GM18907 (cell line): ENCODE data around the gene MICAL2.

Source experiments
- ATAC-seq: cut with Tn5 transposase; IDR thresholded peaks from one replicate; pipeline ENCODE4 v1.9.1; 2021; ENCODE audit warnings: mild to moderate bottlenecking, moderate library complexity; ENCODE audit not compliant: unreplicated experiment

MICAL2 gene

GRCh38 chr11:12240677-12241076 lies 130.3 kb downstream of the MICAL2 start:
- no peak for ATAC-seq

GRCh38 chr11:12241401-12241800 lies 131.0 kb downstream of the MICAL2 start:
- no peak for ATAC-seq

GRCh38 chr11:12241971-12242672 lies 131.7 kb downstream of the MICAL2 start:
- no peak for ATAC-seq

GRCh38 chr11:12242966-12243365 lies 132.6 kb downstream of the MICAL2 start:
- ATAC-seq = no peak

- no peak for ATAC-seq
These were observed 133.1 kb downstream of the MICAL2 start for GRCh38 chr11:12243486-12243885.

- no peak for ATAC-seq
These were observed 133.6 kb downstream of the MICAL2 start for GRCh38 chr11:12243911-12244550.

- no peak for ATAC-seq
These were observed 134.7 kb downstream of the MICAL2 start for GRCh38 chr11:12245091-12245490.

- ATAC-seq = no peak
These were observed 135.2 kb downstream of the MICAL2 start for GRCh38 chr11:12245549-12246016.

GRCh38 chr11:12246147-12246546 lies 135.8 kb downstream of the MICAL2 start:
- ATAC-seq = no peak

GRCh38 chr11:12246989-12247388 lies 136.6 kb downstream of the MICAL2 start:
- no peak for ATAC-seq

GRCh38 chr11:12247543-12248254 lies 137.3 kb downstream of the MICAL2 start:
- ATAC-seq = no peak

- no peak for ATAC-seq
These were observed 137.9 kb downstream of the MICAL2 start for GRCh38 chr11:12248330-12248729.

GRCh38 chr11:12249590-12250260 lies 139.3 kb downstream of the MICAL2 start:
- no peak for ATAC-seq

- ATAC-seq = no peak
These were observed 141.5 kb downstream of the MICAL2 start for GRCh38 chr11:12251666-12252560.

GRCh38 chr11:12253843-12254281 lies 143.5 kb downstream of the MICAL2 start:
- ATAC-seq = no peak

- ATAC-seq = no peak
These were observed 148.1 kb downstream of the MICAL2 start for GRCh38 chr11:12258451-12258850.

GRCh38 chr11:12259956-12260355 lies 149.6 kb downstream of the MICAL2 start:
- no peak for ATAC-seq

- ATAC-seq = no peak
These were observed 150.5 kb downstream of the MICAL2 start for GRCh38 chr11:12260731-12261521.

GRCh38 chr11:12261551-12261950 lies 151.2 kb downstream of the MICAL2 start:
- no peak for ATAC-seq
